ENCODE measurements around the gene PSMD6.

DNA sequence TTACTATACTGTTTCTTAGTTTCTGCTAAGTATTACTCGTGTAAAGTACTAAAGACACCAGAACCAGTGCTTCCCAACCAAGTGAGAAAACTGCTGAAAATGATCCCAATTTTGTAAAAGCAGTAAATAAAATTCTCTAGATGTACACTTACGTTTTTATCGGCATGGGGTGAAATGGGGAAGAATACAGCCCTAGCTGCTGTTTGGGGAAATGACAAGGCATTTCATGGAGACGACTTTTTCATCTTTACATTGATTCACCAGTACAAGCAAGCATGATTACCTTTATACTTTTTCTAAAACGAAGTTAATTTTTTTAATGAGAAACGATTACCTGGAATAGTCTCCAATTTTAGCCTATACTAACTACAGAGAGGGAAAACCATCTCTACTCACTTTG is 1.4 kb downstream of the PSMD6 start:
- TF ChIP-seq, protein P1, sequence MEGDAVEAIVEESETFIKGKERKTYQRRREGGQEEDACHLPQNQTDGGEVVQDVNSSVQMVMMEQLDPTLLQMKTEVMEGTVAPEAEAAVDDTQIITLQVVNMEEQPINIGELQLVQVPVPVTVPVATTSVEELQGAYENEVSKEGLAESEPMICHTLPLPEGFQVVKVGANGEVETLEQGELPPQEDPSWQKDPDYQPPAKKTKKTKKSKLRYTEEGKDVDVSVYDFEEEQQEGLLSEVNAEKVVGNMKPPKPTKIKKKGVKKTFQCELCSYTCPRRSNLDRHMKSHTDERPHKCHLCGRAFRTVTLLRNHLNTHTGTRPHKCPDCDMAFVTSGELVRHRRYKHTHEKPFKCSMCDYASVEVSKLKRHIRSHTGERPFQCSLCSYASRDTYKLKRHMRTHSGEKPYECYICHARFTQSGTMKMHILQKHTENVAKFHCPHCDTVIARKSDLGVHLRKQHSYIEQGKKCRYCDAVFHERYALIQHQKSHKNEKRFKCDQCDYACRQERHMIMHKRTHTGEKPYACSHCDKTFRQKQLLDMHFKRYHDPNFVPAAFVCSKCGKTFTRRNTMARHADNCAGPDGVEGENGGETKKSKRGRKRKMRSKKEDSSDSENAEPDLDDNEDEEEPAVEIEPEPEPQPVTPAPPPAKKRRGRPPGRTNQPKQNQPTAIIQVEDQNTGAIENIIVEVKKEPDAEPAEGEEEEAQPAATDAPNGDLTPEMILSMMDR (IDR thresholded peaks at IDR 0.05; ENCODE audit: insufficient read depth, low read length), result no peak
- TF ChIP-seq SPI1 (IDR thresholded peaks at IDR 0.05; ENCODE audit: borderline replicate concordance, low read depth), result no peak; the same call in 1 of the 2 replicates
- no peak for TF ChIP-seq POLR2AphosphoS5 (IDR thresholded peaks at IDR 0.05; ENCODE audit: low read depth)
